Raji (cell line): Measurements from ENCODE around the gene XAB2.

ENCODE experiments used
- POLR2A ChIP-seq: IDR thresholded peaks from 2 replicates; pipeline ENCODE4 v1.6.1; 2011; ENCODE audit warnings: low read depth, low read length, control low read depth; ENCODE audit not compliant: insufficient read depth

Gene XAB2

DNA sequence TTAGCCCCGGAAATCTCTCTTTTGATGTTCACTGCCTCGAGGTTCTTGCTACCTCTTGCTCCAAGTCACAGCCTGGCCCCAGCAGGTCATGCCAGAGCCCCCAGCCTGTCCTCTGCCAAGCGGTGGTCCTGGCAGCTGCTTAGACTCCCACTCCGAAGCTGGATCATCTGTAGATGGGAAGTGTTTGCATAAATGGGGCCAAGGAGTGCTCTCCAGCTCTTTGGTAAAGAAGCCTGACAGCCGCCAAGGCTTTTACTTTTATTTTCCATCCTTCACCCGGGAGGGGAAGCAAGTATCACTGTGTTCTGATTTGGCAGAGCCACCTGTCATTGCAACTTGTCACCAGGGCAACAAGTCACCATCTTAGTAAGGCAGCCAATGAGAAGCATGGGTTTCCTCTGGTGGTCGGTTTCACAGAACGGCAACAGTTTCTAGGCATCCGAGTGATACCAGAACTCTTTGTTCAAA, 28.9 kb upstream of the XAB2 start:
- peak; percentile 48; the same call in 1 of the 2 replicates for TF ChIP-seq POLR2A

GRCh38 chr19:7657131-7657751, 27.9 kb upstream of the XAB2 start:
- TF ChIP-seq POLR2A: no peak

GRCh38 chr19:7655581-7655980, 26.2 kb upstream of the XAB2 start:
- TF ChIP-seq POLR2A: no peak

DNA sequence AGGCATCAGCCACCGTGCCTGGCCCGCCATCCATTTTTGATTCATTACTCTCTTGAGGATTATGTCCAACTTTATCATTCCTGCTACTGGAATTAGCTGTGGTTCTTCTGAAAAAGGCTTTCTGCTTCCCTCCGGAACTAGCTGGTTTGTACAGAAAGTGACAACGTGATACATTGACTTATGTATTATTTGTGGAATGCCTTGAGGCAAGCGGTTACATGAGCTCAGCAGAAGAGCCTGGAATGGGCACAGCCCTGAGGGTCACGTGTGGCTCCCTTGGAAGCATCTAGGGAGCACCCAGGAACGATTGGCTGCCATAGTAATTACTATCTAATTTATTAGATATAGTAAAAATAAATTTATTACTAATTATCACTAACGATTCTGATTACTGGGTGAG, 25.1 kb upstream of the XAB2 start:
- TF ChIP-seq POLR2A: no peak

DNA sequence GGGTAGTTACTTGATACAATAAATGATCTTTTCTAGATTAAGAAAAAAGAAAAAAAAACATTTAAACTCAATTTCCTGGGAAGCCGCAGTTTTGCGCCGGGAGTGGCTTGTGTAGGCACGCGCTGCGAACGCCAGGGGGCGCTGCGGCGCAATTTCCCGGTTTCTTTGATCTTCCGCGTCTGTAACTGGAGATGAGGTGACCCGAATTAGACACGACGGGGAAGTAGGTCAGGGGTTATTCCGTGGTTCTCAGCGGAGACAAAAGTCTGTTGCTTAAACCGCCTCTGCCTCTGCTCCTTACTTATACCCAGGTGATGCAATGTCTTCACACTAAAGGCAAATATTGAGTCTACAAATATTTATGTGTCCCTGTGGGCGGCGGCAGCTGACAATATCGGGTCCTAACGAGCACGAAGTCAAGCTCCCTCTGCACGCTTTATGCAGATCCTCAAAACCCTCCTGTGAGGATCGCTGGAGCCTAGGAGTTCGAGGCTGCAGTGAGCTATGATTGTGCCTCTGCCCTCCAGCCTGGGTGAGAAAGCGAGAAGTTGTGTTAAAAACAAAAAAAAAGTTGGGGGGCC, 22.8 kb upstream of the XAB2 start:
- TF ChIP-seq POLR2A: peak; percentile 33; the same call in 1 of the 2 replicates

GRCh38 chr19:7650148-7650547, 20.8 kb upstream of the XAB2 start:
- no peak for TF ChIP-seq POLR2A

DNA sequence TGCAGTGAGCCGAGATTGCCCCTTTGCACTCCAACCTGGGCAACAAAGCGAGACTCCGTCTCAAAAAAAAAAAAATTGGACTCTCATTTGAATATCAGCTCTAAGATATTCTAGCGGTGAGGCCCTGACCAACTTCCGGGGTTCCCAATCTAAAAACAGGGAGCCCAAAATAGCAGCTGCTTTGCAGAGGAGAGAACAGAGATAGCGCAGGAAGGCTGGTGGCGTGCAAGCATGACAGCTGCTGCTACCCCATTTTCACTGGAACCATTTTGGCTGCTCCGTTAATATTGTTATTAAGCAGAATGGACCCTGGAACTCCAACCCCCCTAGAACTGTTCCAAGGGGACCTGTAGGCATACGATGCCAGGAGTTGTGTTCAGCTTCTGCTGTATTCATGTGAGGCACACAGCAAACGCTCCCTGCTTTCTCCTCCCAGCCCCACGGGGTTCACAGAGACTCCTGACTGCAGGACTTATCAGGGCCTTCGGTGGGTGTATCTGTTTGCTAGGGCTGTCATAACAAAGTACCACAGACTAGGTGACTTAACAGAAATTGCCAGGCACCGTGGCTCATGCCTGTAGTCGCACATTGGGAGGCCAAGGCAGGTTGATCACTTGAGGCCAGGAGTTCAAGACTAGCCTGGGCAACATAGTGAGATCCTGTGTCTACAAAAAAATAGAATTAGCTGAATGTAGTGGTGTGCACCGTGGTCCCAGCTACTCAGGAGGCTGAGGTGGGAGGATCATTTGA, 19.1 kb upstream of the XAB2 start:
- TF ChIP-seq POLR2A: no peak

- no peak for TF ChIP-seq POLR2A
Observed at GRCh38 chr19:7647156-7647555, 17.8 kb upstream of the XAB2 start.

- no peak for TF ChIP-seq POLR2A
Observed at GRCh38 chr19:7646426-7646700, 17.0 kb upstream of the XAB2 start.

DNA sequence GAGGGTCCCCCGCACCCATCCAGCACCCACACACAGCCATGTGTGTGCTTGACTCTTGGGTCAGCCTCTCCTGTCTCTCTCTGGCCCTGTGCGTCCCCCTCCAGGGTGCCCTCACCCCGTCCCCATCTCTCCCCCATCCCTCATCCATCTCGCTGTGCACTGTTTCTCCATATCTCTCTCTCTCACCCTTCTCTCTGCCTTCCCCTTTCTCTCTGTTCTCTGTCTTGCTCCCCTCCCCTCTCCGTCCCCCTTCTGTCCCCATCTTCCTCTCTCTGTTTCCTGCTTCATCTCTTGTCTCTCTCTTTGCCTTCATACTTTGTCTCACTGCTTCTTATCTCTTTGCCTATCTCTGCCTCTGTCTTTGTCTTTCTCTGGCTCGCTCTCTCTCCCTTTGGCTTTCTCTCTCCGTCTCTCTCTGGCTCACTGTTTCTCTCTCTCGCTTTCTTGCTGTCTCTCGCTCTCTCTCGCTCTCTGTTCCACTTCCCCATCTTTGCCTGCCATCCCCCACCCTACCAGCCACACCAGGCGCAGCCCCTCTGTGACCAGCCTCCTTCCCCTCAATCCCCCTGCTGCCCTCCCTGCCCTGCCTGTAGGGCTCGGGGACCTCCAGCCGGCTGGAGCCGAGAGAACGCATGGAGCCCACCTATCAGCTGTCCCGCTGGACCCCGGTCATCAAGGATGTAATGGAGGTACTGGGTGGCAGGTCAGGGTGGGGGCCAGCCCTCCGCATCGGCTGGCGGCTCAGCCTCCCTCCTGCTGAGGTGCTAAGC, 16.5 kb upstream of the XAB2 start:
- TF ChIP-seq POLR2A: no peak

GRCh38 chr19:7645163-7645562, 15.8 kb upstream of the XAB2 start:
- no peak for TF ChIP-seq POLR2A

DNA sequence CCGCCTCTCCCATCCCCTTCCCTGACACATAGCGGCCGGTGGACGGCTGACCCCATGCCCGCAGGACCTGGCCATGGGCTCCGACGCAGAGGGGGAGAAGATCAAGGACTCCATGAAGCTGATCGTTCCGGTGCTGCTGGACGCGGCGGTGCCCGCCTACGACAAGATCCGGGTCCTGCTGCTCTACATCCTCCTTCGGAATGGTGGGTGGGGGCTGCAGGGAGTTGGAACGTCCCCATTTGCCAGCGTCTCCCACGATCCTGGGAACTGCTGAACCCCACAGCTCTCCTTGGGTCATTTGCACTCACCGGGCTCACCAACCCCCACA, 15.2 kb upstream of the XAB2 start:
- TF ChIP-seq POLR2A: no peak

DNA sequence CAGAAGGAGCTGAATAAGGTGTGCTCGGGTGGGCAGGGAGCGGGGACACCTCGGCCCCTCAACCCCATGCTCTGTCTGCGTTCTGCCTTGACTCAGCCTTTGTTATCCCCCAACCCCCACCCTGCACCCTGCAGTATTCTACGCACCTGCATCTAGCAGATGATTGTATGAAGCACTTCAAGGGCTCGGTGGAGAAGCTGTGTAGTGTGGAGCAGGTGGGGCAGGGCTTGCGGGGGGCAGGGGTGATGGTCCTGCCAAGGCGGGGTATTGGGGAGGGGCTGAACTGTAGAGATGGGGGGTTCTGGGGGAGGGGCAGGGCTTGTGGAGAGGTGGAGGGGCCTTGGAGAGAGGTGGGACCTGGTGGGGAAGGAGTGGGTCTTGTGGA, 13.7 kb upstream of the XAB2 start:
- TF ChIP-seq POLR2A: no peak

DNA sequence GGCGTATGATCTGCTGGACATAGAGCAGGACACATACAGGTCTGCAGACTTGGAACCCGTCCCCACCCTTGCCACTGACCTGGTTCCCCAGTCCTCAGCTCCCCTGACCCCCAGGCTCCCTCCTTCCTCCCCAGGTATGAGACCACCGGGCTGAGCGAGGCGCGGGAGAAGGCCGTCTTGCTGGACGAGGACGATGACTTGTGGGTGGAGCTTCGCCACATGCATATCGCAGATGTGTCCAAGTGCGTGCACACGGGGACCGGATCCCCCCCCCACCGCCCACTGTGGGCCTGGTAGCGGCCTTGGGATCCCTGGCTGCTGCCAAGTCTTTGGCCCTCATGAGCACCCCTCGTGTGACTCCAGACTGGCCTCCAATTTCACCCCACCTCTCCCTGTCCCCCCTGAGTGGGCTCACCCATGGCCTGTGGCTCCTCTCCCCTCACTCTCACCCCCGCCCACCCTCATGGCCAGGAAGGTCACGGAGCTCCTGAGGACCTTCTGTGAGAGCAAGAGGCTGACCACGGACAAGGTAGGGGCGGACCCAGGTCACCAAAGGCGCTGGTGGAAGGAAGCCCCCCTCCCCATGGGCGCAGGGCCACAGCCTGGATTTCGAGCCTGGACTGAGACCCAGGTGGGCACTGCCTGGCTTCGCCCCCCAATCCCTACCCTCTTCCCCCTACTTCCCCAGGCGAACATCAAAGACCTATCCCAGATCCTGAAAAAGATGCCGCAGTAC, 13.1 kb upstream of the XAB2 start:
- no peak for TF ChIP-seq POLR2A
